MM.1S (cell line): ENCODE measurements around the gene SBSN.

Experiments used
- CTCF ChIP-seq: fragments of 300-600 bp; sonication (generic); IDR thresholded peaks from 2 replicates; pipeline ENCODE4 v1.5.1; 2016; ENCODE audit warnings: antibody characterized with exemption, low read length, mixed read lengths
- EZH2 ChIP-seq: fragments of 300-600 bp; sonication (generic); optimal IDR thresholded peaks from 2 replicates; pipeline ENCODE3; 2017; ENCODE audit warnings: low read depth, mild to moderate bottlenecking, antibody characterized with exemption, low read length, mixed read lengths

GRCh38 chr19:35539314-35539713 lies 11.2 kb upstream of the SBSN start:
- TF ChIP-seq CTCF (no peak), EZH2 (no peak)
